NB4 (cell line): ENCODE data around the gene SMARCA4.

Experiments
- DNase-seq: peaks from one replicate; pipeline ENCODE4 v3.0.0; 2010; ENCODE audit warnings: low read depth
- H3K4me3 ChIP-seq: one replicate; pipeline ENCODE4 v1.5.1; 2011; ENCODE audit warnings: mild to moderate bottlenecking, low read depth, low read length, moderate library complexity
- CTCF ChIP-seq: IDR thresholded peaks from one replicate; pipeline ENCODE4 v1.5.1; 2012; ENCODE audit warnings: low read depth, low read length
- MYC ChIP-seq: IDR thresholded peaks from 2 replicates; pipeline ENCODE4 v1.6.1; 2011; ENCODE audit warnings: low read depth, low read length
- POLR2A ChIP-seq: IDR thresholded peaks from 2 replicates; pipeline ENCODE4 v1.6.1; 2011; ENCODE audit warnings: mild to moderate bottlenecking; ENCODE audit not compliant: insufficient read length; ENCODE audit errors: extremely low read depth
- TF ChIP-seq, protein P1 (sequence below): IDR thresholded peaks from 2 replicates; pipeline ENCODE4 v1.6.1; 2011; ENCODE audit warnings: low read depth, low read length

The SMARCA4 gene

GRCh38 chr19:11106477-11106876 lies 145.6 kb downstream of the SMARCA4 start:
- TF ChIP-seq POLR2A (no peak), CTCF (no peak), MYC (no peak)
- TF ChIP-seq, protein P1, sequence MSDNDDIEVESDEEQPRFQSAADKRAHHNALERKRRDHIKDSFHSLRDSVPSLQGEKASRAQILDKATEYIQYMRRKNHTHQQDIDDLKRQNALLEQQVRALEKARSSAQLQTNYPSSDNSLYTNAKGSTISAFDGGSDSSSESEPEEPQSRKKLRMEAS, result no peak
- no peak for DNase-seq

GRCh38 chr19:11108746-11109145 lies 147.9 kb downstream of the SMARCA4 start:
- no peak overlapping the region for H3K4me3 ChIP-seq
- no peak for TF ChIP-seq POLR2A
- TF ChIP-seq CTCF, result no peak
- TF ChIP-seq, protein P1, result no peak
- no peak for TF ChIP-seq MYC
- DNase-seq, result no peak

More at GRCh38 chr19:11106477-11106876, 145.6 kb downstream of the SMARCA4 start:
- H3K4me3 ChIP-seq, result no peak overlapping the region

GRCh38 chr19:11111117-11111770 lies 150.4 kb downstream of the SMARCA4 start:
- no peak for TF ChIP-seq MYC
- no peak overlapping the region for H3K4me3 ChIP-seq
- no peak for DNase-seq

DNA sequence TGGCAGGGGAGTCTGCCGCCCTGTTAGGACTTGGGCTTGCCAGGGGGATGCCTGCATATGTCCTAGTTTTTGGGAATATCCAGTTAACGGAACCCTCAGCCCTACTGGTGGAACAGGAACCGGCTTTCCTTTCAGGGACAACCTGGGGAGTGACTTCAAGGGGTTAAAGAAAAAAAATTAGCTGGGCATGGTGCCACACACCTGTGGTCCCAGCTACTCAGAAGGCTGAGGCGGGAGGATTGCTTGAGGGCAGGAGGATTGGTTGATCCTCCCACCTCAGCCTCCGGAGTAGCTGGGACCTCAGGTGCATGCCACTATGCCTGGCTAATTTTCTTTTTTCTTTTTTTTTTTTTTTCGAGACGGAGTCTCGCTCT lies 150.9 kb downstream of the SMARCA4 start:
- TF ChIP-seq CTCF (no peak), POLR2A (no peak), MYC (no peak)
- TF ChIP-seq, protein P1, result no peak
- H3K4me3 ChIP-seq, result no peak overlapping the region
- no peak for DNase-seq
